SU-DHL-6 (cell line): ENCODE results near the gene OR6P1.

Experiments
- H2AFZ ChIP-seq: fragments of 200-600 bp; sonication (generic); 2 replicates; pipeline ENCODE4 v1.6.1; 2014; ENCODE audit warnings: low read depth, mild to moderate bottlenecking, moderate library complexity, mixed read lengths, antibody characterized with exemption, low read length; ENCODE audit not compliant: severe bottlenecking
- H3F3A ChIP-seq: fragments of 200-600 bp; shearing (Covaris generic); 2 replicates; pipeline ENCODE4 v1.6.0; 2016; ENCODE audit warnings: antibody characterized with exemption, mild to moderate bottlenecking; ENCODE audit not compliant: insufficient read depth
- H3K27ac ChIP-seq: fragments of 200-600 bp; sonication (generic); 2 replicates; pipeline ENCODE4 v1.5.1; 2016; ENCODE audit warnings: low read depth, mild to moderate bottlenecking, low read length, moderate library complexity, mixed read lengths
- H3K27me3 ChIP-seq: fragments of 200-600 bp; sonication (generic), shearing (Covaris generic); 2 replicates; pipeline ENCODE4 v1.6.0; 2014; ENCODE audit warnings: mild to moderate bottlenecking, low read length
- H3K36me3 ChIP-seq: fragments of 200-600 bp; sonication (generic); 2 replicates; pipeline ENCODE4 v1.6.1; 2014; ENCODE audit warnings: mild to moderate bottlenecking, low read length, mixed read lengths
- H3K4me2 ChIP-seq: fragments of 300-600, 200-600 bp; shearing (Covaris generic), sonication (generic); 2 replicates; pipeline ENCODE4 v1.6.0; 2014; ENCODE audit warnings: low read length, low read depth, mild to moderate bottlenecking; ENCODE audit not compliant: poor library complexity, severe bottlenecking
- H3K4me3 ChIP-seq: fragments of 200-600 bp; sonication (generic); 2 replicates; pipeline ENCODE4 v1.5.1; 2014; ENCODE audit warnings: antibody characterized with exemption, low read length, mild to moderate bottlenecking, mixed read lengths; ENCODE audit not compliant: insufficient read depth, poor library complexity, severe bottlenecking
- H3K79me2 ChIP-seq: fragments of 200-600 bp; sonication (generic); 2 replicates; pipeline ENCODE4 v1.6.1; 2014; ENCODE audit warnings: mild to moderate bottlenecking, low read length, moderate library complexity; ENCODE audit not compliant: insufficient read depth
- H3K9ac ChIP-seq: fragments of 200-600 bp; sonication (generic); 2 replicates; pipeline ENCODE4 v1.7.0; 2014; ENCODE audit warnings: mild to moderate bottlenecking, low read length
- H3K9me2 ChIP-seq: fragments of 200-600 bp; sonication (generic); replicated peaks from 2 replicates; pipeline ENCODE4 v1.6.1; 2014; ENCODE audit warnings: low read length; ENCODE audit not compliant: insufficient read depth
- H3K9me3 ChIP-seq: fragments of 200-600 bp; sonication (generic); 2 replicates; pipeline ENCODE4 v1.6.1; 2014; ENCODE audit warnings: low read length, mixed read lengths; ENCODE audit not compliant: insufficient read depth
- H4K20me1 ChIP-seq: fragments of 200-600 bp; sonication (generic); 2 replicates; pipeline ENCODE4 v1.6.1; 2014; ENCODE audit warnings: low read depth, mild to moderate bottlenecking, antibody characterized with exemption, low read length, moderate library complexity, mixed read lengths
- CTCF ChIP-seq: fragments of 200-600 bp; sonication (generic); IDR thresholded peaks from one replicate; pipeline ENCODE4 v1.5.1; 2017; ENCODE audit warnings: antibody characterized with exemption, mild to moderate bottlenecking, low read length, moderate library complexity; ENCODE audit not compliant: insufficient read depth, poor library complexity, severe bottlenecking
- EZH2phosphoT487 ChIP-seq: fragments of 200-600 bp; sonication (generic), shearing (Covaris generic); conservative IDR thresholded peaks from 2 replicates; pipeline ENCODE4 v1.6.1; 2018; ENCODE audit warnings: mild to moderate bottlenecking, antibody characterized with exemption, low read length, moderate library complexity, mixed read lengths

Gene OR6P1

GRCh38 chr1:158554352-158554751, 16.0 kb downstream of the OR6P1 start, which contains the start of gene OR6Y1:
OR6Y1 (minus strand) TSS chr1:158554405; CDS start chr1:158548105, 6,300 bp downstream.
- Histone ChIP-seq H4K20me1 (no peaks in the 10 kb centered on the region), H2AFZ (no peak within 1 kb of the TSS), H3F3A (no peaks in the 10 kb centered on the region), H3K36me3 (no peaks in the 10 kb centered on the region), H3K4me3 (no peak within 1 kb of the TSS), H3K9me3 (no peaks in the 10 kb centered on the region), H3K27me3 (no peaks in the 10 kb centered on the region), H3K27ac (no peak within 1 kb of the TSS), H3K4me2 (no peak within 1 kb of the TSS), H3K79me2 (no peaks in the 10 kb centered on the region), H3K9ac (no peak within 1 kb of the TSS), H3K9me2 (no peaks in the 10 kb centered on the region; the same call in 1 of the 2 replicates)
- no peak for TF ChIP-seq EZH2phosphoT487
- TF ChIP-seq CTCF, result no peak

- Histone ChIP-seq H3K36me3 (no peaks in the 10 kb centered on the region), H3K27ac (no peak overlapping the region), H3K4me3 (no peak overlapping the region), H3K79me2 (no peaks in the 10 kb centered on the region), H4K20me1 (no peaks in the 10 kb centered on the region), H3K9me2 (no peaks in the 10 kb centered on the region; the same call in 1 of the 2 replicates), H3K9me3 (no peaks in the 10 kb centered on the region), H3F3A (no peaks in the 10 kb centered on the region), H2AFZ (no peak overlapping the region), H3K4me2 (no peak overlapping the region), H3K9ac (no peak overlapping the region), H3K27me3 (no peaks in the 10 kb centered on the region)
- TF ChIP-seq CTCF (no peak), EZH2phosphoT487 (no peak)
Measured at GRCh38 chr1:158552296-158552695, 18.1 kb downstream of the OR6P1 start.

- no peak for TF ChIP-seq CTCF
- TF ChIP-seq EZH2phosphoT487, result no peak
Measured at GRCh38 chr1:158547533-158547932, 22.8 kb downstream of the OR6P1 start.

GRCh38 chr1:158537609-158538008, 32.8 kb downstream of the OR6P1 start:
- TF ChIP-seq EZH2phosphoT487 (no peak), CTCF (no peak)
- Histone ChIP-seq H4K20me1 (no peaks in the 10 kb centered on the region), H3K4me2 (no peak overlapping the region), H3K36me3 (no peaks in the 10 kb centered on the region), H3F3A (no peaks in the 10 kb centered on the region), H3K9ac (no peak overlapping the region), H2AFZ (no peak overlapping the region), H3K9me3 (no peaks in the 10 kb centered on the region), H3K27ac (no peak overlapping the region), H3K27me3 (no peaks in the 10 kb centered on the region), H3K4me3 (no peak overlapping the region), H3K9me2 (no peaks in the 10 kb centered on the region), H3K79me2 (no peaks in the 10 kb centered on the region)

More at GRCh38 chr1:158547533-158547932, 22.8 kb downstream of the OR6P1 start:
- Histone ChIP-seq H3K27me3 (no peaks in the 10 kb centered on the region), H3K79me2 (no peaks in the 10 kb centered on the region), H3K36me3 (no peaks in the 10 kb centered on the region), H3F3A (no peaks in the 10 kb centered on the region), H2AFZ (no peak overlapping the region), H3K27ac (no peak overlapping the region), H3K9me3 (no peaks in the 10 kb centered on the region), H3K9me2 (no peaks in the 10 kb centered on the region), H3K9ac (no peak overlapping the region), H4K20me1 (no peaks in the 10 kb centered on the region), H3K4me2 (no peak overlapping the region), H3K4me3 (no peak overlapping the region)
